ENCODE data around the gene FYCO1. TPM values are rescaled to one million over a fixed set of nuclear protein-coding genes. Genes with fewer than 3 reads are reported as not detected.

FYCO1 gene
- total and polyA plus RNA-seq, 2 of the 13 experiments (the other 11 are each of a cell fraction or from before 2014, with no cell fraction given), result 2.7 to 4.2 TPM

- FAIRE-seq (no peak), DNase-seq (ENCODE audit: low spot score) (no peak), ATAC-seq (no peak)
- Histone ChIP-seq H3K4me2 (ENCODE audit: low read depth, low read length) (no peak overlapping the region), H3K9ac (ENCODE audit: insufficient read depth, low read depth, low read length) (no peak overlapping the region), H3K79me2 (ENCODE audit: insufficient read depth, low read length) (no peaks in the 10 kb centered on the region), H4K20me1 (ENCODE audit: insufficient read depth, low read length) (no peaks in the 10 kb centered on the region), H3K36me3 (replicated peaks in 1 of 2; ENCODE audit: control insufficient read depth in 1 of 2, insufficient read depth in 2 of 2, low read length in 2 of 2) (peaks cover 7 to 64% of the 10 kb centered on the region in 2 experiments), H3K27ac (ENCODE audit: extremely low read length, insufficient read depth, low read length) (no peak overlapping the region), H2AFZ (ENCODE audit: low read length) (no peak overlapping the region), H3K4me3 (replicated peaks in 1 of 3; ENCODE audit: insufficient read depth in 1 of 3, low read depth in 2 of 3, low read length in 3 of 3) (no peak overlapping the region), H3K9me3 (ENCODE audit: low read length) (no peaks in the 10 kb centered on the region), H3K4me1 (ENCODE audit: insufficient read depth, low read length) (no peaks in the 10 kb centered on the region), H3K27me3 (ENCODE audit: control insufficient read depth in 1 of 2, insufficient read depth in 2 of 2, low read length in 2 of 2) (no peaks in the 10 kb centered on the region)
- BruUV-seq (replicated peaks), result no TSS peak
- in situ Hi-C loops (cut with HindIII; ENCODE audit: extremely low pct_ligation_motif_present, low pct_unique_long_range_greater_than_20kb) (no loop called here), intact Hi-C loops (cut with micrococcal nuclease; ENCODE audit: unreplicated experiment) (no loop called here)
- 83% methylated on average over 4 of the region's 4 CpGs for WGBS (ENCODE audit: low lambda C conversion rate)
- ChIA-PET CTCF (ENCODE audit: low intra/inter-chr PET ratio, low total read pairs) (no interaction called here), POLR2A (no interaction called here)
- no peak for TF ChIP-seq ARID4A (CRISPR knock-in tag; IDR thresholded peaks at IDR 0.05; ENCODE audit: borderline replicate concordance)
- TF ChIP-seq ZNF781 (CRISPR knock-in tag; IDR thresholded peaks at IDR 0.05; ENCODE audit: borderline replicate concordance, not compliant biosample characterization), result no peak
- TF ChIP-seq HOXA7 (CRISPR knock-in tag; IDR thresholded peaks at IDR 0.05), result no peak
- TF ChIP-seq MATR3 (CRISPR knock-in tag; IDR thresholded peaks at IDR 0.05), result no peak
- TF ChIP-seq NCOA1 (CRISPR knock-in tag; IDR thresholded peaks at IDR 0.05), result no peak
- no peak for TF ChIP-seq TCF7L2 (IDR thresholded peaks at IDR 0.05; ENCODE audit: low read depth, low read length)
- no peak for TF ChIP-seq PCBP1 (IDR thresholded peaks at IDR 0.05; ENCODE audit: borderline replicate concordance, low read depth, low read length)
- no peak for TF ChIP-seq TRAFD1 (CRISPR knock-in tag; IDR thresholded peaks at IDR 0.05; ENCODE audit: borderline replicate concordance)
- TF ChIP-seq ZNF282 (IDR thresholded peaks at IDR 0.05; ENCODE audit: partially characterized antibody), result no peak
- no peak for TF ChIP-seq THAP8 (CRISPR knock-in tag; IDR thresholded peaks at IDR 0.05; ENCODE audit: borderline replicate concordance)
Measured at GRCh38 chr3:45974686-45975085, 20.9 kb downstream of the FYCO1 start.

All from HepG2 (cell line).